NCI-H1105 treated with DMSO at 0.1 percent for 48 hours (cell line): ENCODE data around the gene NAA38.
A peak's percentile ranks its signal among the peaks of the same experiment; 100 is the strongest.

Source experiments
- DNase-seq: peaks from one replicate; lab custom pipeline; 2025; lab: John Stamatoyannopoulos, UW

Gene NAA38, protein sequence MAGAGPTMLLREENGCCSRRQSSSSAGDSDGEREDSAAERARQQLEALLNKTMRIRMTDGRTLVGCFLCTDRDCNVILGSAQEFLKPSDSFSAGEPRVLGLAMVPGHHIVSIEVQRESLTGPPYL

GRCh38 chr17:7856811-7857712 lies at the start of gene NAA38:
Gene NAA38 (minus strand): TSS chr17:7857559. CDS start chr17:7857463, 96 bp downstream.
- DNase-seq = peak; percentile 100

- no peak for DNase-seq
These were observed 46.1 kb upstream of the NAA38 start for GRCh38 chr17:7903154-7904103.

- peak; percentile 39 for DNase-seq
These were observed 40.4 kb upstream of the NAA38 start for GRCh38 chr17:7897773-7898172.

GRCh38 chr17:7897090-7897489 lies 39.7 kb upstream of the NAA38 start:
- no peak for DNase-seq

- no peak for DNase-seq
These were observed 37.5 kb upstream of the NAA38 start for GRCh38 chr17:7894866-7895265.

DNA sequence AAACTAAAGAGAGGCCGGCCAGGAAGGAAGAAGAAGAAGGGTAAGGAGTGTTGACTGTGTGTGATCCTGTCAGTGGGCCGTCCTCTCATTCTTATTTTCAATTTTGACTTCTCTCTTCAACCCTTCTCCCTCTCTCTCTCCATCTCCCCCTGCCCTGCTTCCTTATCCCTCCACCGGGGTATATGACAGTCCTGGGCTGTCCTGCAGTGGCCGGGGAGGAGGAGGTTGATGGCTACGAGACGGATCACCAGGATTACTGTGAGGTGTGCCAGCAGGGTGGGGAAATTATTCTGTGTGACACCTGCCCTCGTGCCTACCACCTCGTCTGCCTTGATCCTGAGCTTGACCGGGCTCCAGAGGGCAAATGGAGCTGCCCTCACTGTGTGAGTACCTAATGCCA lies 36.9 kb upstream of the NAA38 start:
- no peak for DNase-seq

DNA sequence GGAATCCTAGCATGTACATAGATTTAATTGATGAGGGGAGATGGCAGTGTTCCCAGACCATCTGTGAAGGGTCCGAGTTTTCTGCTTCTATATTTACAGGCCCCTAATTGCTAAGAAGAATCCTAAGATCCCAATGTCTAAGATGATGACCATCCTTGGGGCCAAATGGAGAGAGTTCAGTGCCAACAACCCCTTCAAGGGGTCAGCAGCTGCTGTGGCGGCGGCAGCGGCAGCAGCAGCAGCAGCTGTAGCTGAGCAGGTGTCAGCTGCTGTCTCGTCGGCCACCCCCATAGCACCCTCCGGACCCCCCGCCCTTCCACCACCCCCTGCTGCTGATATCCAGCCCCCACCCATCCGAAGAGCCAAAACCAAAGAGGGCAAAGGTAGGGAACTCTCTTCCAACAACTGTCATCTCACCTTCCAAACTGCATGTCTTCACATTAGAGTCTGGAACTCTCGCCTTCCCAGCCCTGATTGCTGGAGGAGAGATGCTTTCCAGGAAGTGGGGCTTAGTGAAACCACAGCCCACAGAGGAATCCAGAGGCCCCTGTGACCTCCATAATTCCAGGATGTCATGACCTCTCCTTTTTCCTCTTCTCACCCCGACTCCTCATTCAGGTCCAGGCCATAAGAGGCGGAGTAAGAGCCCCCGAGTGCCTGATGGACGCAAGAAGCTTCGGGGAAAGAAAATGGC lies 36.0 kb upstream of the NAA38 start:
- peak; percentile 77 for DNase-seq

- DNase-seq = peak; percentile 98
These were observed 32.0 kb upstream of the NAA38 start for GRCh38 chr17:7889166-7889955.

- peak; percentile 74 for DNase-seq
These were observed 31.0 kb upstream of the NAA38 start, which contains the start of gene CHD3 for GRCh38 chr17:7888184-7888920. Gene CHD3 (plus strand): TSS chr17:7888789. CDS start chr17:7889001, 212 bp downstream.

DNA sequence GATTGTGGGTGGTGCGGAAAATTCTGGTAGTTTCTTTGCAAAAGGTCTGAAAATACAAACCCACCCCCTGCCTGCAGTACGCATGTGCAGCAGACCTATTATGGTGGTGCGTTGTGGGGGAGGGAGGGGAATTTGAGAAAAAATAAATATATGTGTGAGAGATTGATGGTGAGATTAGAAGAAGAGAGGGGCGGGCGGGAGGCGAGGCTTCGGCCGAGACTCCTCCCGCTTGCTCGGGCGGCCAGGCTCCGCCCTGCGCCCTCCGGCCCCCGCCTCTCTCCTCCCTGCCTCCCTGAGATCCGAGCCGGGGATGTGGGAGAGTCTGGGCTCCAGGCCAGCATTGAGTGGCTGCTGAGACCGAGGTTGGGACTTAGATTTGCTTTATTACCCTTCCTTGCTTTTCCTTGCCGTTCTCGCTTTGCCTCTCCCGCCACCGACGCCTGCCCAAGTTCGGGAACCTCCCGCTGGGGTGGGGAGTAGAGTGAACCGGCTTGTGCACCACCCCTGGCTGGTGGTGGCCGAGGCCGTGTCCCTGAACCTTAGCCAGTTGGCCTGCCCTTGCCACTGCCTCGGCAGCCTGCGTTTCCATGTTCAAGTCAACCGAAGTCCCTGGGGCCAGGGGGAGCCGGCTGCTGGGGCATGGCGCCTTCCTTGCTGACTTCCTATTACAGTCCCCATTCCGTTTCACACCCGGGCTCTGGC lies 30.3 kb upstream of the NAA38 start:
- DNase-seq = peak; percentile 99

- no peak for DNase-seq
These were observed 29.7 kb upstream of the NAA38 start for GRCh38 chr17:7887038-7887481.

- peak; percentile 66 for DNase-seq
These were observed 29.1 kb upstream of the NAA38 start for GRCh38 chr17:7886227-7887037.

DNA sequence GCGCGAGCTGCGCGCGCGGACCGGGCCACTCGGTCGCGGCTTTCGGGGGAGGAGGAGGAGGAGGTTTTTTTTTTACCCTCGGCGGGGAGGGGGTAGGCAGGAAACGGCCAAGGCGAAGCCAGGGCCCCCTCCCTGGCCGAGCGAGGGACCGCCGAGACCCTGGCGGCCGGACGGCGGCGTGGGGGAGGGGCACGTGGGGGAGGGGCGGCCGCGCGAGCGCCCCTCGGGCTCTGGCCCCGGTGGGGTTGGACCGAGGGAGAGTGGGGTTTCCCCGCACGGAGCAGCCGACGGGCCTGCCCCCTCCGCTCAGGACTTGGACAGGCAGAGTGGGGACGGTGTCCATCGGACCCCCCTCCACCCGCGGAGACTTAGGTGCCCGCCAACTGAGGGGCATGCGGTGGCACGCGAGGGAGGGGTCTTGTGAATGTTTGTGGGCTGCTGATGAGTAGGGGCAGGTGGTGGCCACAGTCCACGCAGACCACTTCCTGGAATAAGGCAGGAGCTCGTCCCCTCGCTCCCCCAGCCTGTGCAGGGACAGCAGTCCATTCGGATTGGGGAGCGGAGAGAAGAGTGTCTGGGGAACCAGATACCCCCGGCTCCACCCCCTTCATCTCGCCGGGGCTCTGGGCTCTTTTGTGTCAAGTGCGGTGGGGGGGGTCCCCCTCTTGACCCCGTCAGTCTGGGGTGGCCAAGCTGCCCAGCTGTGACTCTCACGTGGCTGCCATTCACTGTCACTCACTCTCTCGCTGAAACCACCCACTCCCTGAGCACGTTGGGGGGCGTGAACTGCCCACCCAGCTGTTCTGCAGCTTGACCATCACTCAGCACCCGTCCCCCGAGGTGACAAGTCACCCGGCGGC lies 28.2 kb upstream of the NAA38 start:
- peak; percentile 66 for DNase-seq

GRCh38 chr17:7884581-7885366 lies 27.4 kb upstream of the NAA38 start:
- DNase-seq = no peak

GRCh38 chr17:7883781-7884386 lies 26.5 kb upstream of the NAA38 start:
- peak; percentile 33 for DNase-seq

GRCh38 chr17:7882629-7883028 lies 25.3 kb upstream of the NAA38 start:
- no peak for DNase-seq
